ENCODE results near the gene BPIFB2.

The BPIFB2 gene

DNA sequence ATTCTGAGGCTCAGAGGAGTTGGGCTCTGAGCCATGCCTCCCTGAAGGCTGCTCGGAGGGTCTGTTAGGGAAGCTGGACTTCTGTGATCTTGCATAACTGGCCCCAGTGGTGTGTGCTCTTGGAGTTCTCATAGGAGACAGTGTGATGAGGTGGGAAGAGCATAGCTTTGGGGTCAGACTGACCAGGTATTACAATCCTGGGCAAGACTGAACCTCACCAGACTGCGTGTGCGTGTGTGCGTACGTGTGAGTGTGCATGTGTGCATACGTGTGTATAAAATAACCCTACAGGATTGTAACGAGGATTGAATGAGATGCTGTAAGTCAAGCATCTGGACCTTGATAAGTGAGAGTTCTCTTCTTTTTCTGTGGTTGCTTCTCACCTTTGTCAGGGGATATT lies 10.0 kb downstream of the BPIFB2 start:
- no peak for DNase-seq (ENCODE audit: low read depth)
- TF ChIP-seq, protein P1, sequence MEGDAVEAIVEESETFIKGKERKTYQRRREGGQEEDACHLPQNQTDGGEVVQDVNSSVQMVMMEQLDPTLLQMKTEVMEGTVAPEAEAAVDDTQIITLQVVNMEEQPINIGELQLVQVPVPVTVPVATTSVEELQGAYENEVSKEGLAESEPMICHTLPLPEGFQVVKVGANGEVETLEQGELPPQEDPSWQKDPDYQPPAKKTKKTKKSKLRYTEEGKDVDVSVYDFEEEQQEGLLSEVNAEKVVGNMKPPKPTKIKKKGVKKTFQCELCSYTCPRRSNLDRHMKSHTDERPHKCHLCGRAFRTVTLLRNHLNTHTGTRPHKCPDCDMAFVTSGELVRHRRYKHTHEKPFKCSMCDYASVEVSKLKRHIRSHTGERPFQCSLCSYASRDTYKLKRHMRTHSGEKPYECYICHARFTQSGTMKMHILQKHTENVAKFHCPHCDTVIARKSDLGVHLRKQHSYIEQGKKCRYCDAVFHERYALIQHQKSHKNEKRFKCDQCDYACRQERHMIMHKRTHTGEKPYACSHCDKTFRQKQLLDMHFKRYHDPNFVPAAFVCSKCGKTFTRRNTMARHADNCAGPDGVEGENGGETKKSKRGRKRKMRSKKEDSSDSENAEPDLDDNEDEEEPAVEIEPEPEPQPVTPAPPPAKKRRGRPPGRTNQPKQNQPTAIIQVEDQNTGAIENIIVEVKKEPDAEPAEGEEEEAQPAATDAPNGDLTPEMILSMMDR (conservative IDR thresholded peaks at IDR 0.05; ENCODE audit: low read length): no peak
- no peak overlapping the region for H3K4me3 ChIP-seq (ENCODE audit: low read length)

DNA sequence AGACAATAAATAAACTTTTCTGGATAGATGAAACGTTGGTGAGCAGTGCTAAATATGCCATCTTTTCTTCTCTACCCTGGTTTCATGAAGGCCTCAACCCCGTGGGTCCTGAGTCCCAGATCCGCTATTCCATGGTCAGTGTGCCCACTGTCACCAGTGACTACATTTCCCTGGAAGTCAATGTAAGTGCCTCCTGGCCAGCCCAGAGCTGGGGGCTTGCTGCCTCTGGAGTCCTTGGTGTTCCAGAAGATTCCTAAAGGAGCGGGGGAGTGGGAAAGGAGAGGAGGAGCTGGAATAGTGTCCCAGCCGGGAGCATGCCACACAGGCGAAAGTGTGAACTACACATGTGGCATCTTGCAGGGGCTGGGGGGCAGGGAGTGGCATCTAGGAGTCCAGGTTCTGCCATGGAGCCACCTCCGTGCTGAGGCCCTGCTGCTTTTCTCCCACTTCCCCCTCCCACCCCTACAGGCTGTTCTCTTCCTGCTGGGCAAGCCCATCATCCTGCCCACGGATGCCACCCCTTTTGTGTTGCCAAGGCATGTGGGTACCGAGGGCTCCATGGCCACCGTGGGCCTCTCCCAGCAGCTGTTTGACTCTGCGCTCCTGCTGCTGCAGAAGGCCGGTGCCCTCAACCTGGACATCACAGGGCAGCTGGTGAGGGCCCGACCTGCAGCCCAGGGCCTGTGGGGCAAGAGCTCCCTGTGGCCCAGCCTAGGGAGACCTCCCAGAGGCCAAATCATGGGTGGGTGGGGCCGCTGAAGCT lies 10.8 kb downstream of the BPIFB2 start:
- no peak for DNase-seq (ENCODE audit: low read depth)
- TF ChIP-seq, protein P1 (conservative IDR thresholded peaks at IDR 0.05; ENCODE audit: low read length): no peak
- H3K4me3 ChIP-seq (ENCODE audit: low read length): no peak overlapping the region

DNA sequence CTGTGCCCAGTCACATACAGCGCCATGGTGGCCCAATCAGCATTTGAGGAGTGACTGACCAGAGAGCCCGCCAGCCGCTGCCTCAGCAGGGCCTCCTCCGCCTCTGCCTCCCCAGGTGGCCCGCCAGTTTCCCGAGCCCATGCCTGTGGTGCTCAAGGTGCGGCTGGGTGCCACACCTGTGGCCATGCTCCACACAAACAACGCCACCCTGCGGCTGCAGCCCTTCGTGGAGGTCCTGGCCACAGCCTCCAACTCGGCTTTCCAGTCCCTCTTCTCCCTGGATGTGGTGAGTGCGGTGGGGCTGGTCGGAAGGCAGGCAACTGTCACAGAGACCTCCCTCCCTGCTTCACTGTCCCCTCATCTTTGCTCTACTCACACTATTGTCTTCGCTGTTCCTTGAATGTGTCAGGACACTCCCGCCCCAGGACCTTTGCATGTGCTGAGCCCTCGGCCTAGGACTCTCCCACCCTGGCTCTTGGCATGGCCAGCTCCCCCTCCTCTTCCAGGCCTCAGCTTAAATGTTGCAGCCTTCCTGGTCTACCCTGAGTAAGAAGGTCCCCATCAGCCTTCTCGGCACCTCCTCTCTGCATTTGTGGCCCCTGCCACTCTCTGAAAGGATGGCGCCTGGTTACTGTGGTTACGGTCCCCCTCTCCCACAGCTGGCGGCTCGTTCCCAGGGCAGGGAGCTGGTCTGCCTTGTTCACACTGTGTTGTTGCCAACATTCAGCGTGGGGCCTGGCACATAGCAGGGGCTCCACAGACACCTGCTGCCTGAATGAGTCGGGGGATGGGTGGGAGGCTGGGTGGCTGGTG lies 12.2 kb downstream of the BPIFB2 start:
- H3K4me3 ChIP-seq (ENCODE audit: low read length): no peak overlapping the region
- TF ChIP-seq, protein P1 (conservative IDR thresholded peaks at IDR 0.05; ENCODE audit: low read length): no peak
- DNase-seq (ENCODE audit: low read depth): no peak

DNA sequence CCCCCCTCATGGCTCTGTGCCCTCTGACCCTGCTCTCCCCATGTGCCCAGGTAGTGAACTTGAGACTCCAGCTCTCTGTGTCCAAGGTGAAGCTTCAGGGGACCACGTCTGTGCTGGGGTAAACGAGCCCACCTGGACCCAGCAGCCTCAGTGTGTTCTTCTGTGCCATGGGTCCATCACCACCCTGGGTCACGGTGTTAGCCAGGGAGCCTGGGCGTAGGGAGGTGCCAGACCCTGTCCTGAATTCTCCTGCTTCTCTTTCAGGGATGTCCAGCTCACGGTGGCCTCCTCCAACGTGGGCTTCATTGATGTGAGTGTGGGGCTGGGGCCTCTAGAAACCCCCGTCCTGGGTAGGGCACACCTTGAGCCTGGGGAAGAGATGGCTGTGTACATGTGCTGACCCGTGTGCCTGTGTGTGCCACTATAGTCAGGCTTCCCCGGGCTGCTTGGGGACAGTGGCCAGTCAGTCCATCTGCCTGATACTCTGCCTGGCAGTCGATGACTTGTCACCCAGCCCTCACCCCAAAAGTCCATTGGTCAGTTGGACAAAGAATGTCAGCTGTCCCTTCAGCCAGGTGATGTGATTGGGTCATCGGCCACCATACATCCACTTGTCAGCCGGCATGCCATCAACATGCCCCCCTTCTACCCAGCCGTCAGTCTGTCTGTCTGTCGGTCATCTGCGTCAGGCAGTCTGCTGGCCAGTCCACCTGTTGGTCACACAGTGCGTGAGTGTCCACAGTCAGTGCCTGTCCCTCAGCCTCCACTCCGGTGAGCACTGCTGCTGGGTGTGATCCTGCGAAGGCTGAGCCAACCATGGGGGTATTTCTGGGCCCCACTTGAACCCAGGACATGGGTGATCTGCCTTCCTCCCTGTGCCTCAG lies 13.0 kb downstream of the BPIFB2 start:
- no peak for DNase-seq (ENCODE audit: low read depth)
- TF ChIP-seq, protein P1 (conservative IDR thresholded peaks at IDR 0.05; ENCODE audit: low read length): no peak
- no peak overlapping the region for H3K4me3 ChIP-seq (ENCODE audit: low read length)

DNA sequence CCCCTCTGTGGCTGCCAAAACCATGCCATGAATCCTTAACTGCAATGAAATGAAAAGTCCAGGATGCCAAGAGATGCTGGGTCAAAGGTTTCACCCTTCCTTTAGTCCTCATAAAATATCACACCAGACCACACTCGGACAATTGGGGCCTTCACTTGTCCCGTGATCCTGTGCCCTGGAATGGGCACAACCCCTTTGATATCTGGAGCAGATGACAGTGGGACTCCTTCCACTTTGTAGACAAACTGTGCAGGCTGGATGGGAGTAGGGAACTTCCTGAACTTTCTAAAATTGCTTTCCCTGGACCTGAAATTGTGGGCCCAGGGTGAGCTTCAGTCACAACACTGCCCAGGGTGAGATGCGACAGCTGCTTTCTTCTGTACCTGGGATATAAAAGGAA lies 14.4 kb downstream of the BPIFB2 start:
- DNase-seq (ENCODE audit: low read depth): no peak
- TF ChIP-seq, protein P1 (conservative IDR thresholded peaks at IDR 0.05; ENCODE audit: low read length): no peak
- no peak overlapping the region for H3K4me3 ChIP-seq (ENCODE audit: low read length)

DNA sequence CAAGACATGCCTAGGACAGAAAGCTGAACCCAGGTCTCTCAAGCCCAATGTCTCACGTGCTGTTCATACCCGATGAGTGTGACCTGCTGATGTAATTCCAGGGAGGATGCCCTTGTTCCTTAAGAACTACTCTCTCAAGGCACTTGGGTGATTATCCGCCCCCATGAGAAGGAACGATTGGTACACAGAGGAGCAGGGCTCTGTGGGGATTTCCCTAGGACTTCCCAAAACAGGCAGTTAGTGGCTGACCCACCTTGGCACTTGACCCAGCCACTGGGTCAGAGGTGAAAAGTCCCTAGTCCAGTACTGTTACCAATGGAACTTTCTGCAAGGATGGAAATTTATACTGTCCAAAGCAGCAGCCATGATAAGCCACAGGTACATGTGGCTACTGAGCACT lies 14.8 kb downstream of the BPIFB2 start:
- DNase-seq (ENCODE audit: low read depth): no peak
- no peak overlapping the region for H3K4me3 ChIP-seq (ENCODE audit: low read length)
- TF ChIP-seq, protein P1 (conservative IDR thresholded peaks at IDR 0.05; ENCODE audit: low read length): no peak

Measured in AG10803 (cell line).